GM12878 (cell line): ENCODE data around the gene HOXA2. TPM values are rescaled to one million over a fixed set of nuclear protein-coding genes. Genes with fewer than 3 reads are reported as not detected.

Experiments used
- ATAC-seq: fragments of 200-7000 bp; cut with Tn5 transposase; 3 replicates; pipeline ENCODE4 v1.9.1; 2020; ENCODE audit warnings: mild to moderate bottlenecking, moderate library complexity
- BruUV-seq: library from RNA; stranded (reverse); fragments of 400-500 nt; replicated peaks from 2 replicates; lab custom pipeline; 2021; lab: Mats Ljungman, UMichigan
- CTCF ChIA-PET: fragments of 300-600 bp; sonication (Branson Sonifier 250); formaldehyde crosslinking; extraction: SDS; loops from one replicate; lab custom pipeline; 2021; ENCODE audit warnings: inconsistent platforms; lab: Yijun Ruan, JAX
- POLR2A ChIA-PET: fragments of 350-600 bp; formaldehyde crosslinking; extraction: SDS; loops from one replicate; lab custom pipeline; 2021; ENCODE audit warnings: inconsistent platforms; lab: Charles Lee
- RAD21 ChIA-PET: fragments of 300-600 bp; sonication (Branson Sonifier 250); formaldehyde crosslinking; loops from one replicate; lab custom pipeline; 2023; ENCODE audit warnings: antibody characterized with exemption; ENCODE audit not compliant: unreplicated experiment; lab: Charles Lee
- SMC1A ChIA-PET: fragments of 300-600 bp; sonication (Branson Sonifier 250); formaldehyde crosslinking; loops from one replicate; lab custom pipeline; 2023; ENCODE audit not compliant: unreplicated experiment, uncharacterized antibody; lab: Charles Lee
- DNase-seq: peaks from one replicate; pipeline ENCODE4 v3.0.0-alpha.2; 2011; ENCODE audit warnings: low read depth, low spot score
- FAIRE-seq: peaks from 3 replicates; lab custom pipeline; 2011; peaks lifted over from hg19 to GRCh38; lab: Jason Lieb, UNC
- H2AFZ ChIP-seq: 2 replicates; pipeline ENCODE4 v1.6.0; 2011; ENCODE audit warnings: low read depth, low read length, control low read depth; ENCODE audit not compliant: control insufficient read depth
- H3K27ac ChIP-seq: 2 replicates; pipeline ENCODE4 v1.5.1; 2011; ENCODE audit warnings: control low read depth; ENCODE audit not compliant: control insufficient read depth, insufficient read depth
- H3K27me3 ChIP-seq, 2 experiments: replicated peaks in 1 of 2; 2 replicates each; pipeline versions ENCODE4 v1.6.0 to v1.6.1; 2011; ENCODE audit warnings: low read length in 1 of 2; ENCODE audit not compliant: control insufficient read depth in 2 of 2, insufficient read depth in 2 of 2
- H3K36me3 ChIP-seq, 2 experiments: 2 replicates each; pipeline ENCODE4 v1.5.1; 2011; ENCODE audit warnings: low read length in 1 of 2; ENCODE audit not compliant: control insufficient read depth in 2 of 2, insufficient read depth in 2 of 2
- H3K4me1 ChIP-seq: 2 replicates; pipeline ENCODE4 v1.6.1; 2011; ENCODE audit warnings: mild to moderate bottlenecking, low read length, moderate library complexity, mixed read lengths; ENCODE audit not compliant: control insufficient read depth, insufficient read depth
- H3K4me2 ChIP-seq: 2 replicates; pipeline ENCODE4 v1.6.0; 2011; ENCODE audit warnings: control low read depth; ENCODE audit not compliant: control insufficient read depth, insufficient read depth
- H3K4me3 ChIP-seq: fragments of 200-600 bp; sonication (generic); 2 replicates; pipeline ENCODE4 v1.5.1; 2016
- H3K79me2 ChIP-seq: 2 replicates; pipeline ENCODE4 v1.6.0; 2011; ENCODE audit warnings: low read length; ENCODE audit not compliant: control insufficient read depth, insufficient read depth
- H3K9ac ChIP-seq: 2 replicates; pipeline ENCODE4 v1.8.0; 2011; ENCODE audit warnings: low read length, control low read depth, mixed read lengths; ENCODE audit not compliant: control insufficient read depth, insufficient read depth
- H3K9me3 ChIP-seq: replicated peaks from 3 replicates; pipeline ENCODE4 v1.5.1; 2011; ENCODE audit warnings: mild to moderate bottlenecking, low read length; ENCODE audit not compliant: control insufficient read depth, insufficient read depth
- H4K20me1 ChIP-seq: 2 replicates; pipeline ENCODE4 v1.6.0; 2011; ENCODE audit not compliant: control insufficient read depth, insufficient read depth
- MLLT1 ChIP-seq: fragments of 450-650 bp; IDR thresholded peaks from 2 replicates; pipeline ENCODE4 v1.6.1; 2016; ENCODE audit warnings: mild to moderate bottlenecking
- MTA2 ChIP-seq: fragments of 450-650 bp; IDR thresholded peaks from 2 replicates; pipeline ENCODE4 v1.6.1; 2016; ENCODE audit warnings: low read depth, mild to moderate bottlenecking, moderate library complexity
- NBN ChIP-seq: fragments of 450-650 bp; IDR thresholded peaks from 2 replicates; pipeline ENCODE4 v1.6.1; 2016
- SREBF2 ChIP-seq: IDR thresholded peaks from 2 replicates; pipeline ENCODE4 v1.6.1; 2012; ENCODE audit warnings: mild to moderate bottlenecking, low read length
- ZNF207 ChIP-seq: fragments of 450-650 bp; IDR thresholded peaks from 2 replicates; pipeline ENCODE4 v1.6.1; 2014; ENCODE audit warnings: antibody characterized with exemption, mild to moderate bottlenecking, borderline replicate concordance
- WGBS: methylation state at CpG from one replicate; pipeline ENCODE4 v1.1.6; 2016; ENCODE audit warnings: low lambda C conversion rate; ENCODE audit not compliant: insufficient replicate concordance, insufficient coverage; ENCODE audit errors: missing lambda C conversion rate; 5-methylcytosine and 5-hydroxymethylcytosine counted together
- in situ Hi-C: fragments of 300-500 bp; cut with MboI; formaldehyde crosslinking; loops from 9 replicates; pipeline ENCODE4 v1.14.3; 2018; ENCODE audit warnings: mixed read lengths
- intact Hi-C: fragments of 100-400 bp; cut with micrococcal nuclease; formaldehyde crosslinking; loops from one replicate; pipeline ENCODE4 v1.14.2; 2022; ENCODE audit not compliant: unreplicated experiment
- polyA plus RNA-seq, 11 experiments: library from polyadenylated mRNA; depleted of rRNA in 4 of 11; unstranded in 6 of 11; stranded (reverse) in 5 of 11; fragments of >200 nt; fragmentation: Nextera tagmentation in 4 of 11; fragmentation: Illumina TruSeq in 1 of 11; extraction: Ambion mirVana in 4 of 11; extraction: Trizol in 1 of 11; gene quantifications; 1 replicate in 1 of 11; 2 replicates in 10 of 11; pipeline versions ENCODE4 v1.2.1 to v1.2.3, GENCODE V29; 2011 to 2016; ENCODE audit warnings: inconsistent platforms in 2 of 11, missing spikeins in 2 of 11, low read depth in 1 of 11
- total RNA-seq, 4 experiments: library from RNA; depleted of rRNA in 3 of 4; stranded (reverse); fragments of >200 nt in 3 of 4; fragmentation: Illumina TruSeq in 1 of 4; extraction: Trizol in 1 of 4; gene quantifications; 2 replicates each; pipeline versions ENCODE4 v1.2.1 to v1.2.3, GENCODE V29; 2013 to 2021
- TF ChIP-seq, protein P1 (sequence below): fragments of 150-350 bp; IDR thresholded peaks from 2 replicates; pipeline ENCODE4 v1.6.1; 2016; ENCODE audit warnings: low read depth, low read length

The HOXA2 gene
- total and polyA plus RNA-seq, 10 of the 15 experiments (the other 5 are each of a cell fraction or from before 2014, with no cell fraction given) = not detected

DNA sequence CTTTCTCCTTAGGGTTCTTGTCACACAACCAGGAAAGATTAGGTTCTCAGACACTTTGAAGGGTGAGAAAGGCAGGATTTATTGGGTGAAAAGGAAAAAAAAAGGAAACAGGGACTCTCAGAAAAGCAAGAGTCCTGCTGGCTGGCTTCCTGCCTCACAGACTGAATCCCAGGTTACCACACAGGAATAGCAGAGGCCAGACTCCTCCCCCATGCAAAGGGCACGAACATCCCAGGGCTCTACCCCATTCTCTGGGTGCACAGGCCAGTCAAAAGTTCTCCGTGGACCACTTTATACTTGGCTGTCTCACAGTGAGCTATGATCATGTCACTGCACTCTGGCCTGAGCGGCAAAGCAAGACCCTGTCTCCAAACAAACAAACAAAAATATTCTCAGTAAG, 49.3 kb downstream of the HOXA2 start:
- no TSS peak for BruUV-seq
- SMC1A ChIA-PET = interaction anchor here (1.0 to 2.2 kb wide), 2 partner anchors 15 to 47 kb away, joined by 3 to 7 read pairs; no protein-coding TSS in a partner anchor
- in situ Hi-C loops = no loop called here
- H3K27ac ChIP-seq = no peak overlapping the region
- FAIRE-seq (no peak), ATAC-seq (no peak), DNase-seq (no peak)
- H3K4me2 ChIP-seq = no peak overlapping the region
- no peak overlapping the region for H3K9ac ChIP-seq
- RAD21 ChIA-PET = no interaction called here
- POLR2A ChIA-PET = no interaction called here
- H3K9me3 ChIP-seq = no peaks in the 10 kb centered on the region
- no peaks in the 10 kb centered on the region for H3K79me2 ChIP-seq
- H2AFZ ChIP-seq = no peak overlapping the region
- TF ChIP-seq MLLT1 (no peak), ZNF207 (no peak), SREBF2 (no peak), MTA2 (no peak), NBN (no peak)
- TF ChIP-seq, protein P1, sequence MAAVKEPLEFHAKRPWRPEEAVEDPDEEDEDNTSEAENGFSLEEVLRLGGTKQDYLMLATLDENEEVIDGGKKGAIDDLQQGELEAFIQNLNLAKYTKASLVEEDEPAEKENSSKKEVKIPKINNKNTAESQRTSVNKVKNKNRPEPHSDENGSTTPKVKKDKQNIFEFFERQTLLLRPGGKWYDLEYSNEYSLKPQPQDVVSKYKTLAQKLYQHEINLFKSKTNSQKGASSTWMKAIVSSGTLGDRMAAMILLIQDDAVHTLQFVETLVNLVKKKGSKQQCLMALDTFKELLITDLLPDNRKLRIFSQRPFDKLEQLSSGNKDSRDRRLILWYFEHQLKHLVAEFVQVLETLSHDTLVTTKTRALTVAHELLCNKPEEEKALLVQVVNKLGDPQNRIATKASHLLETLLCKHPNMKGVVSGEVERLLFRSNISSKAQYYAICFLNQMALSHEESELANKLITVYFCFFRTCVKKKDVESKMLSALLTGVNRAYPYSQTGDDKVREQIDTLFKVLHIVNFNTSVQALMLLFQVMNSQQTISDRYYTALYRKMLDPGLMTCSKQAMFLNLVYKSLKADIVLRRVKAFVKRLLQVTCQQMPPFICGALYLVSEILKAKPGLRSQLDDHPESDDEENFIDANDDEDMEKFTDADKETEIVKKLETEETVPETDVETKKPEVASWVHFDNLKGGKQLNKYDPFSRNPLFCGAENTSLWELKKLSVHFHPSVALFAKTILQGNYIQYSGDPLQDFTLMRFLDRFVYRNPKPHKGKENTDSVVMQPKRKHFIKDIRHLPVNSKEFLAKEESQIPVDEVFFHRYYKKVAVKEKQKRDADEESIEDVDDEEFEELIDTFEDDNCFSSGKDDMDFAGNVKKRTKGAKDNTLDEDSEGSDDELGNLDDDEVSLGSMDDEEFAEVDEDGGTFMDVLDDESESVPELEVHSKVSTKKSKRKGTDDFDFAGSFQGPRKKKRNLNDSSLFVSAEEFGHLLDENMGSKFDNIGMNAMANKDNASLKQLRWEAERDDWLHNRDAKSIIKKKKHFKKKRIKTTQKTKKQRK = no peak
- no peaks in the 10 kb centered on the region for H3K4me1 ChIP-seq
- CTCF ChIA-PET = interaction anchor here (1.5 to 1.7 kb wide), 2 partner anchors 19 to 21 kb away, joined by 3 to 4 read pairs; no protein-coding TSS in a partner anchor
- intact Hi-C loops = no loop called here
- H3K4me3 ChIP-seq = no peak overlapping the region
- no peaks in the 10 kb centered on the region for H3K36me3 ChIP-seq
- WGBS = 33% methylated on average over 3 of the region's 3 CpGs
- no peaks in the 10 kb centered on the region for H4K20me1 ChIP-seq
- no peaks in the 10 kb centered on the region for H3K27me3 ChIP-seq
